ENCODE data around the gene HMGCL.

HMGCL gene

DNA sequence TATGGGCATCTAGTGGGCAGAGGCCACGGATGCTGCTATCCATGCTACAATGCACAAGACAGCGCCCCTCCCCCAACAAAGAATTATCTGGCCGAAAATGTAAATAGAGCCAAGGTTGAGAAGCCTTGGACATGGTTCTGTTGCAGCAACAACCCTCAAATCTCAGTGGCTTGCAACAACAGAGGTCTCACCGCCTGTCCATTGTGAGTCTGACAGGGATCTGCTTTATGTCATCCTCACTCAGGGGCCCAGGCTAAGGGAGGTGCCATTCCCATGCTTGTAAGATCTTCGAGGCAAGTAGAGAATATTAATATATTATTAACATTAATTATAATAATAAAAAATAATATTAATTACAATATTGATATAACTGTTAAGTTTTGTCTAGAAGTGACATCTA is 56.5 kb downstream of the HMGCL start:
- DNase-seq (ENCODE audit: insufficient read length, low spot score) (no peak), FAIRE-seq (no peak)
- TF ChIP-seq CTCF (IDR thresholded peaks at IDR 0.05; ENCODE audit: insufficient read depth, missing control alignments): no peak

- no peak for DNase-seq (ENCODE audit: insufficient read length, low spot score)
- no peak for TF ChIP-seq CTCF (IDR thresholded peaks at IDR 0.05; ENCODE audit: insufficient read depth, missing control alignments)
- no peak for FAIRE-seq
These were observed 62.1 kb downstream of the HMGCL start for GRCh38 chr1:23763041-23763577.

DNA sequence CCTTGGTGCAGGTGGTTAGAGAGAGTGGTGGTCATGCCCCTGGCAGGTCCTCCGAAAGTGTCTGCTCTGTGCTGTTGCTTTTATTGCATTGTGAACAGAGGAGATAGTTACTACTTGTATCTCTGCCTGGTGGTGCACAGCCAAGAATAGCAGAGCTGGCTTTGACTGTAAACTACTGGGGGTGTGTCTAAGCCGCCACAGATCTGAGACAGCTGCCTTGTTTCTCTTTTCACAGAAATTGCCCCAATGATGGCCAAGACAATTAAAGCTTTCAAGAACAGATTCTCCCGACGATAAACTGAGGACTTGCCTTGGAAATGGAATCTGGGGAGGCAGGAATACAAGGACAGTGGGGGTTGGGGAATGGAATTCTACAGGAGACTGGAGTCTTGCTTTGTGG is 66.0 kb downstream of the HMGCL start:
- TF ChIP-seq CTCF (IDR thresholded peaks at IDR 0.05; ENCODE audit: insufficient read depth, missing control alignments): no peak
- DNase-seq (ENCODE audit: insufficient read length, low spot score) (no peak), FAIRE-seq (no peak)

GRCh38 chr1:23757812-23758211 is 67.4 kb downstream of the HMGCL start:
- no peak for TF ChIP-seq CTCF (IDR thresholded peaks at IDR 0.05; ENCODE audit: insufficient read depth, missing control alignments)
- no peak for DNase-seq (ENCODE audit: insufficient read length, low spot score)
- no peak for FAIRE-seq

DNA sequence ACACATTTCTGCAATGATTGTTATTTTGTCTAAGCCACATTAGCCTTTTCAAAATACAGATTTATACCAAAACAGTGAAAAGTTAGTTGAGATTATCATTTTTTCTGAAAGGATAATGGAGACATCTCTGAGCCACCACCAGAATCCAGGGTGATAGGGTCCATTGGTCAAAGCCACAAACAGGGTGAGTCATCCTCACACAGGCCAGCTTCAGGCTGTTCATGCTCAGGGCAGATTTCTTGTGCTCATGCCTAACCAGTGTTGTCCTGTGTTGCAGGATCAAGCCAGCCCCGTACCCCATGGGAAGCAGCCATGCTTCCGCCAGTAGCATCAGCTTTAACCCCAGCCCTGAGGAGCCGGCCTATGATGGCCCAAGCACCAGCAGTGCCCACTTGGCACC is 68.6 kb downstream of the HMGCL start:
- DNase-seq (ENCODE audit: insufficient read length, low spot score): no peak
- TF ChIP-seq CTCF (IDR thresholded peaks at IDR 0.05; ENCODE audit: insufficient read depth, missing control alignments): no peak
- FAIRE-seq: no peak

GRCh38 chr1:23752909-23753308 is 72.3 kb downstream of the HMGCL start:
- DNase-seq (ENCODE audit: insufficient read length, low spot score): no peak
- no peak for FAIRE-seq
- TF ChIP-seq CTCF (IDR thresholded peaks at IDR 0.05; ENCODE audit: insufficient read depth, missing control alignments): no peak
